GM11168 (cell line): ENCODE results near the gene ELOVL2.

ENCODE experiments used
- in situ Hi-C: fragments of 300-500 bp; cut with MboI; formaldehyde crosslinking; loops from one replicate; pipeline ENCODE4 v1.12.0; 2022; ENCODE audit warnings: low sequenced_read_pairs; ENCODE audit not compliant: unreplicated experiment

ELOVL2 gene

DNA sequence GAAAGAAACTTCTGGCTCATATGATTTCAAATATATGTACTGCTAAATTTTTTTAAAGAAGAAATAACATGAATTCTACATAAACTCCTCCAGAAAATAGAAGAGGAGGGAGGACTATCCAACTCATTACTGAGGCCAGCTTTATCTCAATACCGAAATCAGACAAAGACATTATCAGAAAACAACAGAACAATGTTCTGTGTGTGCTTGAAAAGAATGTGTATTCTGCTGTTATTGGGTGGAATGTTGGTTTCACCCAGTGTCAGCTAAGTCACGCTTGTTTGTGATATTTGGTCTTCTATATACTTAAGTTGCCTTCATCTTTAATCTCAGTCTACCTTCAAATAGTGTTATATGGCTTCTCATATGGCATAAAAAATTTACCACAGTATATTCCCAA is 18.6 kb upstream of the ELOVL2 start:
- in situ Hi-C loops = loop anchor here (25.0 kb wide), 1 partner anchor 575 kb away; no protein-coding TSS in a partner anchor

DNA sequence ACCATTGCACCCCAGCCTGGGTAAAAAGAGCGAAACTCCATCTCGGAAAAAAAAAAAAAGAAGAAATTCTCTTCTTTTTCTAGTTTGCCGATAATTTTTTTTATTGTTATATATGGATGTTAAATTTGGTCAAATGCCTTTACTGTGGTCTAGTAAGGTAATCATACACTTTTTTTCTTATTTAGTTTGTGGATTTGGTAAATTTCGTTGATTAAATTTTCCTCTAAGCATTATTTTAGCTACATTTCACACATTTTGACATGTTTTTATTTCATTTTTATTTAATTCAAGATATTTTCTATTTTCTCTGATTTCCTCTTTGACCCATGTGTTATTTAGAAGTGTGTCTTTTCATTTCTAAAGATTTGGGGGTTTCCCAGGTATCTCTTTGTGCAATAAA is 18.0 kb upstream of the ELOVL2 start:
- in situ Hi-C loops = loop anchor here (25.0 kb wide), 1 partner anchor 575 kb away; no protein-coding TSS in a partner anchor

DNA sequence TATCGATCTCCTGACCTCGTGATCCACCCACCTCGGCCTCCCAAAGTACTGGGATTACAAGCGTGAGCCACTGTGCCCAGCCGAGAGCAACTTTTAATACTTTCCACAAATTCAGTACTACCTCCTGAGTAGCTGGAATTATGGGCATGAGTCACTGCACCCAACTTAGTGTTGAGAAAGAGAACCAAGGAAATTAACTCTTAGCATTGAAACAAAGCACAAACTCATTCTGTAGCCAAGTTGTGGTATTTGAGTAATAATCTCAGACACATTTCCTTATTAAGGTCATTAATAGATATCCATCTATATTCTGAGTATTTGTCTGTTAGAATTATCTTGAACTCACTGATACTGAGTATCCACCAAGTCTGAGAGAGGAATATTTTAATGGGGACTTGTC is 14.3 kb upstream of the ELOVL2 start:
- in situ Hi-C loops = loop anchor here (10.0 to 25.0 kb wide), 2 partner anchors 104 to 571 kb away; no protein-coding TSS in a partner anchor

DNA sequence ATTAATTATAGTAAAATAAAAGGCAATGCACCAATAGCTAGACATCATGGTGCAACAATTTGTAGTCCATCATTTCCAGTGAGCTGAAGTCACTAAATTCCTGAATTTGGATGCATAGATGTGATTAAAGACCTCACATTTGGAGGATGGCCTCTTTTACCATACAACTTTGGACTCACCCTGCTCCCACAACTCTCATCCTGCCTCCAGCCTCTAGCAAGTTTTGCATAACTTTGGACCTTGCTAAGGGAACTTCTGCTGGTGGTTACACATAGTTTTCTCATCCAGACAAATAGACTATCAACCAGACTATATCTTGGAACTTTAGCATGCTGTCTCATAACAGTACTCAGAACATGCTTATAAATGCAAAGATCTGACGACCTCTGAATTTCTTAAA is 12.8 kb upstream of the ELOVL2 start:
- in situ Hi-C loops = loop anchor here (10.0 to 25.0 kb wide), 2 partner anchors 102 to 570 kb away; no protein-coding TSS in a partner anchor

DNA sequence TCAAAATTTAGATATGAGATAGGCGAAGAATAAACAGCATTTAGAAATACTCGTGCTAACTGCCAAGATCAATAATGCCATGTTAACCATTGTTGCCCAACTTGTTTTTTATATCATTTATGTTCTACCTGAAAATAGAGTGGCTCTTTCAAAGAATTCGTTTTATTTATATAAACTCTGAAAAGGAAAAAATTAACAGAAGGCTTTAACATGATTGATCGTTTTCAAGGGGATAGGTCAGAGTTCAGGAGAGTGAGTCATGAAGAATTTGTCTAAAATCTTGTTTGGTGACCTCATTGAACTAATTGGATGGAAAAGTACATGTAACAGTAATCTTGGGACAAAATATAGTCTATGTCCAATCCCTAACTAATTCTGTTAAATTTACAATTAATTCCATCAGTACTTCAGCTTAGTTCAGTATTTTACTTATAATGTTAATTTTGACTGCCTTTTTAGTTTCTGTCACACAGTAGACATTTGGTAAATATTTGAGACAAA is 11.1 kb upstream of the ELOVL2 start:
- in situ Hi-C loops = loop anchor here (10.0 to 25.0 kb wide), 2 partner anchors 100 to 568 kb away; no protein-coding TSS in a partner anchor

DNA sequence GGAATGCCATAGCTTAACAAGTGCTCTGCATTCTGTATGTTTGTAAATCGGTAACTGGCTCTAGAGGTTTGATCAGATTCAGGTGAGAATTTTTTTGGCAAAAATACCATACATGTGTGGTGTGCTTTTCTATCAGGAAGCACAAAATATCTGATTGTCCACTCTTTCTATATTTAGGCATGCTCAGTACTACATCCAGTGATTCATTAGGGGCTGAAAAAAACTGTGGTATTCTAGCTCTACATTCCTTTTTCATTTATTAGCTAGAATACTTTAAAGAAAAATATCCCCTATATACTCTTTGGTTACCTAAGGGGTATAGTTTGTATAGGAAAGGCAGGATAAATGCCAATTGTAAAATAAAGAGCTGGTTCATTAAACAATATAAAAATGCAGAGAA is 10.6 kb upstream of the ELOVL2 start:
- in situ Hi-C loops = loop anchor here (10.0 to 25.0 kb wide), 2 partner anchors 100 to 567 kb away; no protein-coding TSS in a partner anchor

DNA sequence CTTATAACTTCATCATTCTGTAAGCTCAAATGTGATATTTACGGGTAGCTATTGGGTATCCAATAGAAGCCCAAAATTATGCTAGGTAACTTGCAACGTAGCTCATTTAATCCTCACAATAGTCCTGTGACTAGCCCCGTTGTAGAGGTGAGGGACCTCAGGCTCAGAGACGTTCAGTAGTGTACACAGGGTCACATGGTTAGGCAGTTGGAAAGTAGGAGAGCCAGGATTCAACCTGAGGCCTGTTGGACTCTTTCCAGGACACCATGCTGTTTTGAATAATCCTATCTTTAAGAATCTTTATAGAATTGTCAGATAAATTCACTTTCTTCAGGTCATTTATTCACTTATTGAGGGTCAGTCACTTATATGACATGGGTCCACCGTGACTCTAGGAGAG is 9.2 kb upstream of the ELOVL2 start:
- in situ Hi-C loops = loop anchor here (10.0 to 25.0 kb wide), 2 partner anchors 99 to 566 kb away; no protein-coding TSS in a partner anchor

DNA sequence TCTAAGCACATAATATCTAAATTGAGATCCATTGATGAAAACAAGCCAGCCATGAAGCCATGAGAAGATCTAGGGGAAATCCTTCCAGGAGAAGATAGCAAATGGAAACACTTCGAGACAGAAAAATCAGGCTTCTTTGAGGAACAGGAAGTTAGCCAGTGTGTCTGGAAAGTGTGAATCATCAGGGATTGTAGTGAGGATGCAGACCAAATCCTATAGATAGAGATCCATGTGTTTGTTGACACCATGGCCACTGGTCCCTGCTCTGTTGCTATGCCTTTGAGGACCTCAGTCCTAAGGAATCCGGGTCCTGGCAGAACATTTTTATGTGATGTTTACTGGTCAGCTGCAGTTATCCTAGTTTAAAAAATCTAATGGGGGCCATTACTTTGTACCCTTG is 6.6 kb upstream of the ELOVL2 start:
- in situ Hi-C loops = loop anchor here (10.0 to 25.0 kb wide), 2 partner anchors 96 to 563 kb away; no protein-coding TSS in a partner anchor

DNA sequence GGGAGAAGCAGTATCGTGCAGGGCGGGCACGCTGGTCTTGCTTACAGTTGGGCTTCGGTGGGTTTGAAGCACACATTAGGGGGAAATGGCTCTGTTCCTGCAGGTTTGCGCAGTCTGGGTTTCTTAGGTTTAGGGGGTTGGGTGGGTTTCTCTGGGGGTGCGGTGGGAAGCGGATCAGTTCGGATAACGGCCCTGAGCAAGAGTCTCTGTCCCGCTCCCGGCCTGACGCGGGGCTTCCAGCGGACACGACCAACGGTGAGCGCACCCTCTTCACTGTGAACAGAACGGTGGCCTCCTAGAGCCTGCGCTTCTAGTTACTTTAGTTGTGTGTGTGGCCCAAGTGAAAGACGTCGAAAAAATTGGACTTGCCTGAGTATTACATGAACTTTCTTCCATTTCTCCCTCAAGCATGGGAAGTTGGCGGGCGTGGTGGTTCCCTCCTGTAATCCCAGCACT is 635 bp upstream of the ELOVL2 start:
- in situ Hi-C loops = no loop called here

DNA sequence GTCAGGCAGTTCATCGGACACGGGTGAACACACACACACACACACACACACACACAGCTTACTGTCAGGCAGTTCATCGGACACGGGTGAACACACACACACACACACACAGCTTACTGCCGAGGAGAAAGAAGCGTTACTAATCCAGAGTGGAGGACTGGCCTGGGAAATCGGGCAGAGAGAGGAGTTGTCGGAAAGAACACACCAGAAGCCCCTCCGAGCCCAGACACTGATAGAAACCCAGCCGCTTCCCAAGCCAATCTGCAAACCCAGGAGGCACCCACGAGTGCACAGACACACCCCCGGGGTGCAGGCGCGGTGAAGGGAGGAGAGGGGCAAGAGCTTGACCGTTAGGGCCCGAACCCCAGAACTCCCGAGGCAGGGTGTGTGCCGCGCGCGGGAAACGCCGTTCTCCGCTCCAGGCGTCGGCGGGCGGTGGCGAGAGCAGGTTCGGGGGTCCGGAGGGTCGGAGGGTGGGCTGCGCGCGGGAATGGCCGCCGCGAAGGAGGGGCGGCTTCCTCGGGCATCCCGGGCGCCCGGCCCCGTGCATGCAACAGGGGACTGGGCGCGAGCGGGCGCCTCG is 636 bp downstream of the ELOVL2 start:
- in situ Hi-C loops = no loop called here

DNA sequence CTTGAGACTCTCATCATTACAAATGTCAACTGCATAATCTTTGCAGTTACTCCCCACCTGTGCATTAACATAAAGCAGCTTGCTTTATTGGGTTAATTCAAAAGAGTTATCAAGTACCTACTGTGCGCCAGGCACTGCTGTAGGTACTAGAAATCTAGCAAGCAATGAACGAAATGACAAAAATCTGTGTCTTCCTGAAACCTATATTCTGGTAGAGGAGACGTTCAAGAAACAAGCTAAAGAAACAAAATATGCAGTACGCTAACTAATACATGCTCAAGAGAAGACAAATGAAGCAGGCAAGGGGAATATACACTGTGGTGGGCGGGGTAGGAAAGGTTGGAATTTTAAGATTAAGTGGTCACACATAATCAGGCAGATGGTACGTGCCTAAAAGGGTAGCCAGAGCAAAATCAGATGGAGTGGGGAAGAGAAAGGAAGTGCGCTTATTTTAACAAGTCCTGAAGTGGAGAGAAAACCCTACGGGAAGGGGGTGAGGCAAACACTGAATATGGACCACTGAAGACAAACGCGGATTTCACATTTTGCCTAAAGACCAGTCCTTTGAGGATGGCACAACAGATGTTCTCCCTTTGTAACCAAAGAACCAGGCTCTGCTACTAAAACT is 1.2 kb downstream of the ELOVL2 start:
- in situ Hi-C loops = no loop called here

DNA sequence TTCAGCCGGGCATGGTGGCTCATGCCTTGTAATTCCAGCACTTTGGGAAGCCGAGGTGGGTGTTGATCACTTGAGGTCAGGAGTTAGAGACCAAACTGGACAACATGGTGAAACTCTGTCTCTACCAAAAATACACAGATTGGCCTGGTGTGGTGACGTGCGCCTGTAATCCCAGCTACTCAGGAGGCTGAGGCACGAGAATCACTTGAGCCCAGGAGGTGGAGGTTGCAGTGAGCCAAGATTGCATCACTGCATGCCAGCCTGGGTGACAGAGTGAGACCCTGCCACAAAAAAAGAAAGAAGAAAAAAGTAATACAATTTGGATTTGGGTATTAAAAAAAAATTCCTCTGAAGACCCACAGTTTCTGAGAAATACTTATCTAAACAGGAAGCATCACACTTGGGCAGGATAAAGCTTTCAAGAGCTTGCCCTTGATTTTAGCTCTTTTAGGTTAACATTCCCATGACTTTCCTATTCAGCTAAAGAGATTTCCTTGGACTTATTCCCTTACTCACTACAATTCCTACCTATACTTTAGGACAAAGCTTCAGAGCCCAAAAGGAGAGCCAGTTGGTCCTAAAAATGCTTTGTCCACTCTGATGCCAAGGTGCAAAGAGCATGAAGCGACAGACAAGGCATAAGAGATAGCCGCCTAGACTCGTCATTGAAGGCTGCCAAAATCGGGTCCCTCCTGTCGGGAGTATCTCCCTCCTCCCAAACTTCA is 1.9 kb downstream of the ELOVL2 start:
- in situ Hi-C loops = no loop called here

DNA sequence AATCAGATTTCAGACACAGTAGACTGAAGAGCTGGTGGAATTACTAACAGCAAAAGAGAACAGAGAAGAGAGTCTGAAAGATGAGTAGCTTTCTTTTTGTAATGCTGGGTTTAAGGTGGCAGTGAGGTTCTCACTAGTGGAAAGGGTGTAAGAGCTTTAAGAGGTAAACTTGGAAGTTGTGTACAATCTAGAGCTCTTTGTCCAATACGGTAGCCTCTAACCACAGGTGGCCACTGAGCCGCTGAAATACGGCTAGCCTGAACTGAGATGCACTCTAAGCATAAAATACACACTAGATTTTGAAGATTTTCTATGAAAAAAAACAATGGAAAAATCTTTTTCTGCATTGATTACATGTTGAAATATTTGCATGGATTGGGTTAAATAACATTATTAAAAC is 4.0 kb downstream of the ELOVL2 start:
- in situ Hi-C loops = no loop called here

DNA sequence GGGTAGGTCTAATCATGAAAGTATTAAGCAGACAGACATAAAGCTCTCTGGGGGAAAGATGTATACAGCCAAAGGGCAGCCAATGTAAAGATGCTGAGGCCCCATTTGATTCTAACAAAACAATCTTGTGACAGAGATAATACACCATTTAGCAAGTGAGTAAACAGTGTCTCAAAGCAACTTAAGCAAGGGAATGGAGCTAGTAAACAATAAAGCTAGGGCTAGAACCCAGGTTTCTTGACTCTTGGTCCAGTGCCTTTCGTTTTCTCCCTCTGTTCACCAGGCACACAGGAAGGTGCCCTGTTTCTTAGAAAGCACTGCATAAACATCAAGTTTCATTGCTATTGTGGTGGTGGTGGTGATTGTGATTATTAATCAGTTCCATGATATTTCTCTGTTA is 5.1 kb downstream of the ELOVL2 start:
- in situ Hi-C loops = no loop called here

DNA sequence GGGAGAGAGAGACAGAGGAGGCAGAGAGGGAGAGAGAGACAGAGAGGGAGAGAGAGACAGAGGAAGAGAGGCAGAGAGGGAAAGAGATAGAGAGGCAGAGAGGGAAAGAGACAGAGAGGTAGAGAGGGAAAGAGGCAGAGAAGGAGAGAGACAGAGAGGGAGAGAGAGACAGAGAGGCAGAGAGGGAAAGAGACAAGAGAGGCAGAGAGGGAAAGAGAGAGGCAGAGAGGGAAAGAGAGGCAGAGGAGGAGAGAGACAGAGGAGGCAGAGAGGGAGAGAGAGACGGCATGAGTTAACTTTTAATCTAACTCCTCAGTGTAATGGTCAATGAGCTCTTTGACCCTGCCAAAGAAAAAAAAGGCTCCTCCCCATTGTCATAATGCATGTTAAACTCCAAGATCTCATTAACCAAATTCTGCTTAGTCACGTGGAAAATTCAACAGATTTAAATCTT is 7.1 kb downstream of the ELOVL2 start:
- in situ Hi-C loops = no loop called here

DNA sequence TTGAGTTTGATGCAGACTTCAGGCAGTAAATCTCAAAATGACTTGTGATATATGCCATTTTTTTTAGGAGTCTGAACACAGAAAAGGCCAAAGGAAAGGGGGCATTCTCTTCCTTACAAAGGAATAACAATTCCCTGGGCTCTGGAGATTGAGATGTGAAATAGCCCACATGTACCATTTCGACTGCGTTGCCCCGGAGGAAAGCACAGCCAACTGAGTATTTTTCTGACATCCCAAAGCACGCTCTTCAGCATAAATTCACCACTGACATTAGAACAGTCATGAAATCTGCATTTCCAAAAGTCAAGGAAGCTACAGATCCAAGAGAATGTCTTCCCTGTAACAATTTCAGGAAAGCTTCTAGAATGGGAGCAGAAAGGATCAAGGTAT is 7.8 kb downstream of the ELOVL2 start:
- in situ Hi-C loops = no loop called here

DNA sequence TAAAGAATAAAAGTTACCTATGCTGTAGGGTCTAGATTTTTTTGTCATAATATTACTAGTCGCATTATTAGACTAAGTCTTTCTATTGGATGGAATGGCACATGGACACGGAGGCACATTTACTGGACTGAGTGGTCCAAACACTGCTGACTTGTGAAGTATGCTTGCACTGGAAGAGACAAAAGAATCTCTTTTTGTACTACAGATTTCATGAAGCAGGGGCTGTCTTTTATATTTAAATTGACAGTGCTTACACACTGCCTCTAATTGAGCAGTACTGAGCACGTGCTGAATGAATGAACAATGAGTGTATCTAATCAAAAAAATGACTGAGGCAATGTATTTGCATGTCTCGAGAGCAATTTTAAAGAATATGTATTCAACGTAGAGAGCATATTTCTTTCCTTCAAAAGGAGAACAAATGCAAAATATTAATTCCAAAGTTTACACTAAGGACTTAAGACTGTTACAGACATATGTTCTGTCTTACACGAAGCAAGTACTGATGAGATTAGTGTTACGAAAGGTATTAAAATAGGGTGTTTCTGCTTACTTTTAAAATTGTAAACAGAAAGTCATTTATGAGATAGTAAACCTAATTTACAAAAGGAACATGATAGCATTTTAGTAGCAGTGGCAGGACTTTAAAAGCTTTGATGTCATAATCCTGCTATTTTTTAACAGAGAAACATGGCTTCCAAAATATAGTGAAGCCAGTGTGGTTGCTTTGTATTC is 8.3 kb downstream of the ELOVL2 start:
- in situ Hi-C loops = no loop called here

DNA sequence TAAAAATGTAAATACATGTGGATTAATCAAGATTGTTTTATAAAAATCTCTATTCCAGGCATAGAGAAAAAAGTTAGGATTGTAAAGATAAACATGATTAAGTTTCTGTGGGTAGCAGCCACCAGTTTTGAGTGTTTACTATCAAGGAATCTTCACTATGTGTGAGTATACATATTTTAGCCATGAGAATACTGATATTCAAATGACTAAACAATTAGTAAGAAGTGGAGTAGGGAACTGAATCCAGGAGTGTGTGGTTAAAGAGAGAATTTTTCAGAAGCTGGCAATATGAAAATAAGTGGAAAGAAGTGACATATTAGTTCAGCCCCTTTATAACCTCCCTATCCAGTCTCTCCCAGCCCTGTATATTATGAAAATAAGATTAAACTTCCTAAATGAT is 10.3 kb downstream of the ELOVL2 start:
- in situ Hi-C loops = no loop called here

DNA sequence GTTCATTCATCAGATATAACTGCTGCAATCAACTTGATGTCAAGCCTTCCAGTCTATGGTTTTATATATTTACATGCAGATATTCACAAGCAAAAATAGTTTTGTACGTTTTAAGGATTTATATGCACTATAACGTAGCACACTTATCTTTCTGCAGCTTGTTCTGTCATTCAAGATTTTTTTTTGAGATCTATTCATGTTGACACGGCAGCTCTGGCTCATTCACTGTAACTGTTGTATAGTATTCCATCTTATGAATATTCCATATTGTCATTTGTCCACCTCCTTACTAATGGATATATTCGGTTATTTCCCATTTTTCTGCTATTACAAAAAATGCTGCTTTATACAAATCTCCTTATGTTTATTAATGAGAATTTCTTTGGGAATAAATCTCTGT is 13.2 kb downstream of the ELOVL2 start:
- in situ Hi-C loops = no loop called here

DNA sequence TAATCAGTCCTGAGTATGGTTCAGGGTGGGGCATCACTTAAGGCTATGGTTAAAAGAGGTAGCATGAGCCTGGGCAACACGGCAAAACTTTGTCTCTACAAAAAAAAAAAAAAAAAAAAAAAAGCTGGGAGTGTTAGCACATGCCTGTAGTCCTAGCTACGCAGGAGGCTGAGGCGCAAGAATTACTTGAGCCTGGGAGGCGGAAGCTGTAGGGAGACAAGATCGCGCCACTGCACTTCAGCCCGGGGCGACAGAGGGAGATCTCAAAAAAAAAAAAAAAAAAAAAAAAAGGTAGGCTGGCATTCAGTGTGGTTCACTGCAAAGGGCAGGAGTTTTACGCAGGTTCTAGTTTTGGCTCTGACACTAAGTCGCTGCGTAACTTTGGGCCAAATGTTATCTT is 15.1 kb downstream of the ELOVL2 start:
- in situ Hi-C loops = no loop called here
